A549 (cell line): ENCODE results near the gene OTOP3.

ENCODE experiments used
- CTCF ChIP-seq: fragments of >200 bp; sonication (Bioruptor Twin); formaldehyde crosslinking; IDR thresholded peaks from 3 replicates; pipeline ENCODE4 v1.5.1; 2016
- ESRRA ChIP-seq: fragments of 150-350 bp; IDR thresholded peaks from 2 replicates; pipeline ENCODE4 v1.6.1; 2014; ENCODE audit warnings: mild to moderate bottlenecking, low read length, borderline replicate concordance
- FOSL2 ChIP-seq, 2 experiments: fragments of 450-650 bp in 1 of 2; fragments of >200 bp in 1 of 2; sonication (Bioruptor Twin) in 1 of 2; formaldehyde crosslinking; IDR thresholded peaks; 2 replicates each; pipeline versions ENCODE4 v1.5.0 to v1.6.1; 2016 to 2020; ENCODE audit warnings: mild to moderate bottlenecking in 1 of 2, moderate library complexity in 1 of 2
- HOXB13 ChIP-seq: fragments of 250-450 bp; sonication (Bioruptor Pico); IDR thresholded peaks from 2 replicates; pipeline ENCODE4 v1.5.0; 2020; ENCODE audit warnings: low read depth, mild to moderate bottlenecking, moderate library complexity
- MAFK ChIP-seq: fragments of 450-650 bp; IDR thresholded peaks from 2 replicates; pipeline ENCODE4 v1.6.1; 2014; ENCODE audit not compliant: partially characterized antibody
- MAX ChIP-seq: IDR thresholded peaks from 2 replicates; pipeline ENCODE4 v1.6.1; 2012
- RARB ChIP-seq: fragments of 250-450 bp; sonication (Bioruptor Pico); IDR thresholded peaks from 2 replicates; pipeline ENCODE4 v1.8.0; 2021; ENCODE audit warnings: mild to moderate bottlenecking, moderate library complexity
- REST ChIP-seq: fragments of 200-600 bp; sonication (generic); IDR thresholded peaks from 2 replicates; pipeline ENCODE4 v1.6.1; 2016; ENCODE audit warnings: antibody characterized with exemption, mild to moderate bottlenecking, moderate library complexity
- RFX5 ChIP-seq: fragments of 450-650 bp; IDR thresholded peaks from 2 replicates; pipeline ENCODE4 v1.7.1; 2014; ENCODE audit warnings: antibody characterized with exemption, mild to moderate bottlenecking, moderate library complexity
- SMC3 ChIP-seq: fragments of >200 bp; sonication (Bioruptor Twin); formaldehyde crosslinking; IDR thresholded peaks from 3 replicates; pipeline ENCODE4 v1.6.1; 2018; ENCODE audit warnings: inconsistent platforms
- ZNF302 ChIP-seq: fragments of 250-450 bp; sonication (Bioruptor Pico); IDR thresholded peaks from 2 replicates; pipeline ENCODE4 v1.9.0; 2021; ENCODE audit warnings: inconsistent platforms, mild to moderate bottlenecking, moderate library complexity

GRCh38 chr17:74888469-74888868 is 47.2 kb upstream of the OTOP3 start:
- TF ChIP-seq MAX, result no peak
- no peak for TF ChIP-seq HOXB13 (CRISPR knock-in tag)
- no peak for TF ChIP-seq CTCF
- TF ChIP-seq REST, result no peak
- TF ChIP-seq FOSL2 (IDR thresholded peaks at IDR 0.05), result no peak
- TF ChIP-seq FOSL2 (CRISPR knock-in tag; IDR thresholded peaks at IDR 0.05), result no peak
- TF ChIP-seq RFX5, result no peak
- no peak for TF ChIP-seq ESRRA
- TF ChIP-seq RARB, result no peak
- no peak for TF ChIP-seq MAFK
- no peak for TF ChIP-seq SMC3
- no peak for TF ChIP-seq ZNF302 (CRISPR knock-in tag)
